ENCODE measurements around the gene CCR7. TPM values are rescaled to one million over a fixed set of nuclear protein-coding genes. Genes with fewer than 3 reads are reported as not detected.
A peak's percentile ranks its signal among the peaks of the same experiment; 100 is the strongest.

CCR7 gene
- total RNA-seq, 4 donors from 2014 or later: 0.12 to 0.95 (median 0.53) TPM; not detected in 1

GRCh38 chr17:40605306-40605705 lies 40.0 kb upstream of the CCR7 start:
- 58 to 75% methylated on average over 5 to 6 of the region's 6 CpGs for WGBS, 2 donors
- Histone ChIP-seq H3K36me3 (no peaks in the 10 kb centered on the region), H3K9me3 (no peaks in the 10 kb centered on the region), H3K27ac (peak overlapping the region in 1 of 4 donors; percentile 31), H3K4me3 (no peak overlapping the region), H3K27me3 (peaks cover 0 to 5% (median 0%) of the 10 kb centered on the region in 4 donors), H3K4me1 (peaks cover 0 to 28% (median 0%) of the 10 kb centered on the region in 3 donors)
- DNase-seq: no peak
- no peak for TF ChIP-seq POLR2A (IDR thresholded peaks at IDR 0.05)
- TF ChIP-seq, protein P1, sequence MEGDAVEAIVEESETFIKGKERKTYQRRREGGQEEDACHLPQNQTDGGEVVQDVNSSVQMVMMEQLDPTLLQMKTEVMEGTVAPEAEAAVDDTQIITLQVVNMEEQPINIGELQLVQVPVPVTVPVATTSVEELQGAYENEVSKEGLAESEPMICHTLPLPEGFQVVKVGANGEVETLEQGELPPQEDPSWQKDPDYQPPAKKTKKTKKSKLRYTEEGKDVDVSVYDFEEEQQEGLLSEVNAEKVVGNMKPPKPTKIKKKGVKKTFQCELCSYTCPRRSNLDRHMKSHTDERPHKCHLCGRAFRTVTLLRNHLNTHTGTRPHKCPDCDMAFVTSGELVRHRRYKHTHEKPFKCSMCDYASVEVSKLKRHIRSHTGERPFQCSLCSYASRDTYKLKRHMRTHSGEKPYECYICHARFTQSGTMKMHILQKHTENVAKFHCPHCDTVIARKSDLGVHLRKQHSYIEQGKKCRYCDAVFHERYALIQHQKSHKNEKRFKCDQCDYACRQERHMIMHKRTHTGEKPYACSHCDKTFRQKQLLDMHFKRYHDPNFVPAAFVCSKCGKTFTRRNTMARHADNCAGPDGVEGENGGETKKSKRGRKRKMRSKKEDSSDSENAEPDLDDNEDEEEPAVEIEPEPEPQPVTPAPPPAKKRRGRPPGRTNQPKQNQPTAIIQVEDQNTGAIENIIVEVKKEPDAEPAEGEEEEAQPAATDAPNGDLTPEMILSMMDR (IDR thresholded peaks at IDR 0.05): no peak
- intact Hi-C loops (cut with DNase I): no loop called here

DNA sequence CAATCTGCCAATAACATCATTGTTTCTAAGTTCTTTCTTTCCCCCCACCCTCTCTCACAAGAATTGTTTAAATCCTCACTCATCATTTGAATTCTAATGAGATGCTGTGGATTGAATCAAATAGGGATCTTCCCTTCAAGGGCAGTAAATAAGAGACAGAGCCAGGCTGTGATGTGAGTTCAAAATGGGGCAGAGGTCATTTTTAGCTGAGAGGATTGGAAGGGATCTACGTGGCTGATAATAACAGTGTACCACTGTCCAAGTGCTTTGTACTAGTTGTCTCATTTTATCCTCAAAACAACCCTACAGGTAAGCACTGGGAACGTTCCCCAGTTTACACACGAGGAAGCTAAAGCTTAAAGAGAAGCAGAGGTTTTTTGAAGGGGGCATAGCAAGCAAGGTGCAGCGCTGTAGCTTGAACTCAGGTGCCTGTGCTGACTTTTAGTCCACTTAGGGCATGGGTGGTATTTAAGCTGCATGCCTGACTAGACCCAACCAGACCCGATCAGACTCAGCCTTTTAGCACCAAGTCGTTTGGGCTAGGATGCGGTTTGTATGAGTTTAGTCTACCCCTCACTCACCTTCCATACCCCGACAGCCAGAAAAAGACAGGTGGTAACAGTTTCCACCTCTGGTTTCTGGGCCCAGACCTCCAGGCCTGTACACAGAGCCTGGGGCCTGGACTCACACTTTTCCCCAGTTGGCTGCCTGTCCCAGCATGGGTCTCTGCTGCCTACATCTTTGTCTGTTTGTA lies 39.2 kb upstream of the CCR7 start:
- H3K4me3 ChIP-seq: no peak overlapping the region
- WGBS, 2 donors: 82 to 97% methylated on average over 7 to 8 of the region's 8 CpGs
- no peaks in the 10 kb centered on the region for H3K9me3 ChIP-seq
- intact Hi-C loops (cut with DNase I): no loop called here
- no peak for DNase-seq
- H3K27me3 ChIP-seq: no peaks in the 10 kb centered on the region
- no peak for TF ChIP-seq POLR2A (IDR thresholded peaks at IDR 0.05)
- TF ChIP-seq, protein P1 (IDR thresholded peaks at IDR 0.05): no peak
- H3K4me1 ChIP-seq: peaks cover 0 to 28% (median 0%) of the 10 kb centered on the region in 3 donors
- H3K27ac ChIP-seq: peak overlapping the region in 1 of 4 donors; percentile 26
- no peaks in the 10 kb centered on the region for H3K36me3 ChIP-seq

- H3K9me3 ChIP-seq: no peaks in the 10 kb centered on the region
- no peak overlapping the region for H3K4me3 ChIP-seq
- H3K27ac ChIP-seq: peak overlapping the region in 2 of 4 donors; percentile 3 to 30
- no peak for TF ChIP-seq POLR2A (IDR thresholded peaks at IDR 0.05)
- TF ChIP-seq, protein P1 (IDR thresholded peaks at IDR 0.05): no peak
- peaks cover 0 to 36% (median 0%) of the 10 kb centered on the region in 3 donors for H3K4me1 ChIP-seq
- no peaks in the 10 kb centered on the region for H3K36me3 ChIP-seq
- WGBS, 2 donors: 76 to 86% methylated on average over 16 to 17 of the region's 22 CpGs
- intact Hi-C loops (cut with DNase I): no loop called here
- DNase-seq: no peak
- no peaks in the 10 kb centered on the region for H3K27me3 ChIP-seq
Measured at GRCh38 chr17:40602445-40603443, 37.5 kb upstream of the CCR7 start.

DNA sequence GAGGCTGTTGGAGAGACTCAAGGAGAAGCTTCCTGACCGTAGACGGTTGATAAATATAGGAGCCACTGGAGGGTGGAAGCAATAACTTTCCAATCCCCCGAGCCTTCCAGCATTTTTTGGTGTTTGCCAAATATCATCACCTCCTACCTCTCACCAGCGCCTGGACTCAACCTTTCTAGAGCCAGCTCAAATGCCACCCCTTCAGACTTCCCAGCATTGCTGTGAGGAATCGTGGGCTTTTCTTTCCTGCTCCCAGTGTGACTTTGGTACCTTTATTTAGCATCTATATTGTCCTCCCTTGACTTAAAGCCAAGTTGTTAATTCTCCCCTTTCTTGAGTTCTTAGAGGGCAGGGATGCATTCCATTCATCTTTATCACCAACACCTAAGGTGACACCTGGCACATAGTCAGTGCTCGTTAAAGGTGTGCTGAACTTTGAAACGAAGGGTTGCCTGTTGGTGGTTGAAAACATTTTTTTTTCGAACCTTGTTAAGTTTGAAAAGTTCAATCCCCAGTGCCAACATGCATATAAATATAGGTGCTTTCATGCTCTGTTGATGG lies 35.3 kb upstream of the CCR7 start:
- H3K4me3 ChIP-seq: no peak overlapping the region
- DNase-seq: no peak
- no peaks in the 10 kb centered on the region for H3K27me3 ChIP-seq
- intact Hi-C loops (cut with DNase I): no loop called here
- H3K27ac ChIP-seq: no peak overlapping the region
- WGBS, 2 donors: 63 to 69% methylated on average over 8 of the region's 8 CpGs
- H3K36me3 ChIP-seq: no peaks in the 10 kb centered on the region
- peaks cover 0 to 23% (median 0%) of the 10 kb centered on the region in 3 donors for H3K4me1 ChIP-seq
- H3K9me3 ChIP-seq: no peaks in the 10 kb centered on the region
- TF ChIP-seq, protein P1 (IDR thresholded peaks at IDR 0.05): no peak
- TF ChIP-seq POLR2A (IDR thresholded peaks at IDR 0.05): no peak
